ENCODE data around the gene VIL1.

VIL1 gene

GRCh38 chr2:218501665-218502064, 82.7 kb downstream of the VIL1 start:
- peak; percentile 20 for DNase-seq (ENCODE audit: low read depth, low spot score)
- no peaks in the 10 kb centered on the region for H3K27me3 ChIP-seq (ENCODE audit: control insufficient read depth, insufficient read depth, low read length)
- H3K36me3 ChIP-seq (ENCODE audit: control insufficient read depth, insufficient read depth, low read length) = 0 out of 2 replicates have a peak, but pooled peaks cover 4% of the 10 kb centered on the region
- peaks cover 1% of the 10 kb centered on the region; the same call in 1 of the 2 replicates for H3K4me1 ChIP-seq (ENCODE audit: control insufficient read depth, insufficient read depth, low read length)
- WGBS (ENCODE audit: insufficient coverage, insufficient read length) = no CpG with 5 or more reads among the region's 2 CpGs
- no peak overlapping the region for H3K27ac ChIP-seq (ENCODE audit: low read length)
- no peak overlapping the region for H3K4me3 ChIP-seq (ENCODE audit: low read length)
- H3K9me3 ChIP-seq (ENCODE audit: control insufficient read depth, insufficient read depth, low read length) = no peaks in the 10 kb centered on the region

Measured in iPS DF 6.9 (cell line).